GM18508 (cell line): ENCODE results near the gene ALG5.

Experiments used
- ATAC-seq: cut with Tn5 transposase; IDR thresholded peaks from one replicate; pipeline ENCODE4 v1.9.1; 2021; ENCODE audit warnings: moderate number of reproducible peaks; ENCODE audit not compliant: insufficient read depth, unreplicated experiment

The ALG5 gene

GRCh38 chr13:36999054-36999714 is at the start of gene ALG5:
Gene ALG5 (minus strand): TSS chr13:36999340. CDS start chr13:36999300, 40 bp downstream.
- ATAC-seq = peak; percentile 42

GRCh38 chr13:37047846-37048245 is 48.7 kb upstream of the ALG5 start:
- no peak for ATAC-seq

- ATAC-seq = no peak
Observed at GRCh38 chr13:37047032-37047431, 47.9 kb upstream of the ALG5 start.

- ATAC-seq = no peak
Observed at GRCh38 chr13:37046062-37046461, 46.9 kb upstream of the ALG5 start.

- no peak for ATAC-seq
Observed at GRCh38 chr13:37040789-37041188, 41.6 kb upstream of the ALG5 start.

GRCh38 chr13:37039896-37040295 is 40.8 kb upstream of the ALG5 start:
- ATAC-seq = no peak

- no peak for ATAC-seq
Observed at GRCh38 chr13:37037241-37037640, 38.1 kb upstream of the ALG5 start.

GRCh38 chr13:37029617-37030016 is 30.5 kb upstream of the ALG5 start:
- ATAC-seq = no peak

GRCh38 chr13:37027639-37028038 is 28.5 kb upstream of the ALG5 start:
- ATAC-seq = no peak

GRCh38 chr13:37026771-37027170 is 27.6 kb upstream of the ALG5 start:
- no peak for ATAC-seq

- no peak for ATAC-seq
Observed at GRCh38 chr13:37023871-37024270, 24.7 kb upstream of the ALG5 start.

- no peak for ATAC-seq
Observed at GRCh38 chr13:37014609-37015008, 15.5 kb upstream of the ALG5 start.

- ATAC-seq = no peak
Observed at GRCh38 chr13:37011788-37012187, 12.6 kb upstream of the ALG5 start.

- no peak for ATAC-seq
Observed at GRCh38 chr13:37011002-37011401, 11.9 kb upstream of the ALG5 start.

- ATAC-seq = no peak
Observed at GRCh38 chr13:37010424-37010823, 11.3 kb upstream of the ALG5 start.

- no peak for ATAC-seq
Observed at GRCh38 chr13:37009692-37010091, 10.6 kb upstream of the ALG5 start.

- ATAC-seq = no peak
Observed at GRCh38 chr13:37001921-37002250, 2.7 kb upstream of the ALG5 start.

- ATAC-seq = no peak
Observed at GRCh38 chr13:36998624-36999041, 507 bp downstream of the ALG5 start.

GRCh38 chr13:36997716-36998427 is 1.3 kb downstream of the ALG5 start:
- no peak for ATAC-seq

GRCh38 chr13:36992362-36992761 is 6.8 kb downstream of the ALG5 start:
- ATAC-seq = no peak

GRCh38 chr13:36986462-36987240 is 12.5 kb downstream of the ALG5 start:
- no peak for ATAC-seq
